ENCODE results near the gene FAM78B. TPM values are rescaled to one million over a fixed set of nuclear protein-coding genes. Genes with fewer than 3 reads are reported as not detected.

The FAM78B gene
- total and polyA plus RNA-seq, 2 of the 8 experiments (the other 6 are each of a cell fraction or from before 2014, with no cell fraction given) = 2.3 to 3.6 TPM

DNA sequence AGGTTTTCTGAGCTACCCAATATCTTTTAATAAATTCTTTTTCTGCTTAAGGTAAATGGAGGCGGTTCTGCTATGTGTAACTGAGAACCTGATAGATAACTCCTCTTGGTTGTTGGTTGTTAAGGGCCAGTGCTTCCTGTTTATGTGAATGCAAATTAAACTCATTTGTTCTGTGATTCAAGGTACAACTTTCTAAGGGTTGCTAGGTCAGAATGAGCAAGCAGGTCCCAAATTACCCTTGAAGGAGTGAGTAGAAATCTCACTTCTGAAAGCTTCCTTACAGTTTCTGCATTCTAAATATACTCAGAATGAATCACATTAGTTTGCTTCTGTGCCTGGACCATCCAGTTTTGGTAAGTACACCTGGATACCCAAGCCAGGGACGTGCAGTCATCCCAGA is 15.5 kb upstream of the FAM78B start (continued):
- no peak for TF ChIP-seq CHD7 (IDR thresholded peaks at IDR 0.05; ENCODE audit: insufficient replicate concordance, low read length)
- no peak for TF ChIP-seq ZNF274 (IDR thresholded peaks at IDR 0.05; ENCODE audit: borderline replicate concordance, extremely low read depth, low read length)
- TF ChIP-seq TEAD4 (IDR thresholded peaks at IDR 0.05; ENCODE audit: low read depth, low read length) = no peak
- no peak for TF ChIP-seq JUN (IDR thresholded peaks at IDR 0.05; ENCODE audit: low read depth, low read length)
- no peak for TF ChIP-seq TCF12 (IDR thresholded peaks at IDR 0.05; ENCODE audit: low read depth, low read length)
- TF ChIP-seq KDM5A (IDR thresholded peaks at IDR 0.05; ENCODE audit: low read length) = no peak
- TF ChIP-seq GABPA (IDR thresholded peaks at IDR 0.05; ENCODE audit: borderline replicate concordance, insufficient read depth, low read length) = no peak
- no peak for TF ChIP-seq SIN3A (conservative IDR thresholded peaks at IDR 0.05 in 1 of 2, IDR thresholded peaks at IDR 0.05 in 1 of 2; ENCODE audit: low read depth in 1 of 2, low read length in 2 of 2)
- TF ChIP-seq GTF2F1 (IDR thresholded peaks at IDR 0.05; ENCODE audit: borderline replicate concordance, low read depth, low read length) = no peak
- TF ChIP-seq NANOG (IDR thresholded peaks at IDR 0.05; ENCODE audit: insufficient read depth, low read depth, low read length, poor library complexity, severe bottlenecking) = no peak
- TF ChIP-seq, protein P1, sequence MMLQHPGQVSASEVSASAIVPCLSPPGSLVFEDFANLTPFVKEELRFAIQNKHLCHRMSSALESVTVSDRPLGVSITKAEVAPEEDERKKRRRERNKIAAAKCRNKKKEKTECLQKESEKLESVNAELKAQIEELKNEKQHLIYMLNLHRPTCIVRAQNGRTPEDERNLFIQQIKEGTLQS (IDR thresholded peaks at IDR 0.05; ENCODE audit: insufficient read depth, low read depth, low read length) = no peak
